IMR-90 (cell line): Measurements from ENCODE around the gene SNX27. TPM values are rescaled to one million over a fixed set of nuclear protein-coding genes. Genes with fewer than 3 reads are reported as not detected.

ENCODE experiments used
- ATAC-seq: fragments of 200-7000 bp; cut with Tn5 transposase; 2 replicates; pipeline ENCODE4 v1.9.1; 2020; ENCODE audit warnings: low read depth, mild to moderate bottlenecking, moderate library complexity
- BruUV-seq: library from RNA; stranded (reverse); fragments of 400-500 nt; replicated peaks from 2 replicates; lab custom pipeline; 2021; lab: Mats Ljungman, UMichigan
- CTCF ChIA-PET: fragments of 300-600 bp; formaldehyde crosslinking; extraction: SDS; loops from one replicate; lab custom pipeline; 2021; ENCODE audit warnings: antibody characterized with exemption; lab: Yijun Ruan, JAX
- POLR2A ChIA-PET: fragments of 300-600 bp; sonication (Branson Sonifier 250); formaldehyde crosslinking; loops from one replicate; lab custom pipeline; 2022; ENCODE audit warnings: antibody characterized with exemption; ENCODE audit not compliant: unreplicated experiment; lab: Charles Lee
- DNase-seq: peaks from one replicate; pipeline ENCODE4 v3.0.0; 2013
- H2AFZ ChIP-seq: replicated peaks from 2 replicates; pipeline ENCODE3; 2013; ENCODE audit warnings: low read length, mild to moderate bottlenecking; ENCODE audit not compliant: poor library complexity
- H2AK5ac ChIP-seq: 2 replicates; pipeline ENCODE4 v1.6.1; 2013; ENCODE audit warnings: low read depth, low read length, inconsistent platforms
- H2AK9ac ChIP-seq: replicated peaks from 2 replicates; pipeline ENCODE3; 2013; ENCODE audit warnings: mild to moderate bottlenecking, low read depth, low read length, moderate library complexity; ENCODE audit not compliant: poor library complexity
- H2BK120ac ChIP-seq: 2 replicates; pipeline ENCODE4 v1.6.1; 2013; ENCODE audit warnings: low read depth, low read length, inconsistent platforms
- H2BK15ac ChIP-seq: 3 replicates; pipeline ENCODE4 v1.6.1; 2013; ENCODE audit warnings: low read depth, low read length, inconsistent platforms
- H2BK20ac ChIP-seq: 2 replicates; pipeline ENCODE4 v1.6.1; 2013; ENCODE audit warnings: low read depth, mild to moderate bottlenecking, inconsistent platforms, low read length, moderate library complexity
- H2BK5ac ChIP-seq: 2 replicates; pipeline ENCODE4 v1.6.1; 2013; ENCODE audit warnings: mild to moderate bottlenecking, low read depth, low read length, inconsistent platforms; ENCODE audit not compliant: poor library complexity, severe bottlenecking
- H3K14ac ChIP-seq: replicated peaks from 2 replicates; pipeline ENCODE4 v1.6.1; 2013; ENCODE audit warnings: low read depth, low read length, inconsistent platforms
- H3K18ac ChIP-seq: 2 replicates; pipeline ENCODE4 v1.6.1; 2013; ENCODE audit warnings: low read depth, low read length, control low read depth
- H3K23ac ChIP-seq: 2 replicates; pipeline ENCODE4 v1.6.1; 2013; ENCODE audit warnings: low read depth, low read length, inconsistent platforms
- H3K27ac ChIP-seq: 2 replicates; pipeline ENCODE4 v1.5.1; 2013; ENCODE audit warnings: mild to moderate bottlenecking, control low read depth, low read length; ENCODE audit not compliant: insufficient read depth
- H3K27me3 ChIP-seq: 2 replicates; pipeline ENCODE4 v1.6.1; 2013; ENCODE audit warnings: low read length; ENCODE audit not compliant: control insufficient read depth, insufficient read depth
- H3K36me3 ChIP-seq: 2 replicates; pipeline ENCODE4 v1.6.1; 2013; ENCODE audit warnings: low read length, mixed read lengths; ENCODE audit not compliant: control insufficient read depth, insufficient read depth
- H3K4ac ChIP-seq: 2 replicates; pipeline ENCODE4 v1.6.1; 2013; ENCODE audit warnings: low read depth, low read length, inconsistent platforms
- H3K4me1 ChIP-seq: 2 replicates; pipeline ENCODE4 v1.6.1; 2013; ENCODE audit warnings: low read length, mixed read lengths; ENCODE audit not compliant: control insufficient read depth, insufficient read depth
- H3K4me2 ChIP-seq: 2 replicates; pipeline ENCODE4 v1.6.1; 2013; ENCODE audit warnings: low read depth, mild to moderate bottlenecking, control low read depth, low read length, moderate library complexity
- H3K4me3 ChIP-seq: 2 replicates; pipeline ENCODE4 v1.5.1; 2013; ENCODE audit warnings: low read depth, mild to moderate bottlenecking, control low read depth, low read length, moderate library complexity; ENCODE audit not compliant: insufficient read depth
- H3K56ac ChIP-seq: 2 replicates; pipeline ENCODE4 v1.6.1; 2013; ENCODE audit warnings: low read length, inconsistent platforms; ENCODE audit not compliant: insufficient read depth; ENCODE audit errors: extremely low read depth
- H3K79me1 ChIP-seq, 2 experiments: 2 replicates each; pipeline ENCODE4 v1.6.1; 2013; ENCODE audit warnings: low read length in 2 of 2, inconsistent platforms in 1 of 2, low read depth in 1 of 2
- H3K9ac ChIP-seq: 2 replicates; pipeline ENCODE4 v1.6.1; 2013; ENCODE audit warnings: low read depth, low read length, control low read depth
- H3K9me1 ChIP-seq: 2 replicates; pipeline ENCODE4 v1.6.1; 2013; ENCODE audit warnings: low read length, inconsistent platforms; ENCODE audit not compliant: insufficient read depth
- H3K9me3 ChIP-seq: 2 replicates; pipeline ENCODE4 v1.6.1; 2013; ENCODE audit warnings: low read length; ENCODE audit not compliant: control insufficient read depth, insufficient read depth
- H4K20me1 ChIP-seq: 2 replicates; pipeline ENCODE4 v1.6.1; 2013; ENCODE audit warnings: low read length, inconsistent platforms; ENCODE audit not compliant: insufficient read depth
- H4K5ac ChIP-seq: 2 replicates; pipeline ENCODE4 v1.6.1; 2013; ENCODE audit warnings: mild to moderate bottlenecking, low read depth, low read length, control low read depth
- H4K8ac ChIP-seq, 2 experiments: 2 replicates each; pipeline ENCODE4 v1.6.1; 2013; ENCODE audit warnings: low read depth in 2 of 2, low read length in 2 of 2, control low read depth in 1 of 2, inconsistent platforms in 1 of 2
- H4K91ac ChIP-seq: 2 replicates; pipeline ENCODE4 v1.6.1; 2013; ENCODE audit warnings: low read depth, low read length, inconsistent platforms; ENCODE audit not compliant: insufficient read depth
- CEBPB ChIP-seq: IDR thresholded peaks from 2 replicates; pipeline ENCODE4 v1.6.1; 2012; ENCODE audit warnings: low read depth, low read length, improper control_type of control experiment
- CHD1 ChIP-seq: IDR thresholded peaks from 2 replicates; pipeline ENCODE4 v1.6.1; 2012; ENCODE audit warnings: low read depth, low read length, improper control_type of control experiment
- CTCF ChIP-seq: conservative IDR thresholded peaks from 2 replicates; pipeline ENCODE4 v1.5.1; 2012; ENCODE audit warnings: mild to moderate bottlenecking, low read depth, low read length, improper control_type of control experiment
- ELK1 ChIP-seq: fragments of 150-350 bp; IDR thresholded peaks from 2 replicates; pipeline ENCODE4 v1.6.1; 2016; ENCODE audit warnings: low read depth, mild to moderate bottlenecking, low read length, moderate library complexity, borderline replicate concordance
- FOS ChIP-seq: fragments of 150-350 bp; IDR thresholded peaks from 2 replicates; pipeline ENCODE4 v1.6.1; 2016; ENCODE audit warnings: low read depth, low read length
- MAFK ChIP-seq: IDR thresholded peaks from 2 replicates; pipeline ENCODE4 v1.6.1; 2012; ENCODE audit warnings: low read depth, low read length, improper control_type of control experiment
- MAZ ChIP-seq: IDR thresholded peaks from 2 replicates; pipeline ENCODE4 v1.6.1; 2012; ENCODE audit warnings: low read depth, mild to moderate bottlenecking, low read length, improper control_type of control experiment, moderate library complexity, borderline replicate concordance
- MXI1 ChIP-seq: IDR thresholded peaks from 2 replicates; pipeline ENCODE4 v1.6.1; 2012; ENCODE audit warnings: low read depth, mild to moderate bottlenecking, low read length, moderate library complexity, borderline replicate concordance
- NFE2L2 ChIP-seq: fragments of 150-350 bp; IDR thresholded peaks from 2 replicates; pipeline ENCODE4 v1.6.1; 2016; ENCODE audit warnings: low read depth, mild to moderate bottlenecking, low read length
- POLR2A ChIP-seq: IDR thresholded peaks from 2 replicates; pipeline ENCODE4 v1.6.1; 2012; ENCODE audit warnings: mild to moderate bottlenecking, low read depth, low read length
- RAD21 ChIP-seq: IDR thresholded peaks from 2 replicates; pipeline ENCODE4 v1.6.1; 2012; ENCODE audit warnings: low read length, improper control_type of control experiment
- RCOR1 ChIP-seq: IDR thresholded peaks from 2 replicates; pipeline ENCODE4 v1.6.1; 2012; ENCODE audit warnings: mild to moderate bottlenecking, low read length, improper control_type of control experiment; ENCODE audit not compliant: insufficient replicate concordance
- RFX5 ChIP-seq: IDR thresholded peaks from 2 replicates; pipeline ENCODE4 v1.8.0; 2012; ENCODE audit warnings: low read depth, mild to moderate bottlenecking, low read length, moderate library complexity
- SMC3 ChIP-seq: fragments of 150-350 bp; IDR thresholded peaks from 2 replicates; pipeline ENCODE4 v1.6.1; 2016; ENCODE audit warnings: low read depth, mild to moderate bottlenecking, antibody characterized with exemption, low read length, moderate library complexity
- USF2 ChIP-seq: fragments of 150-350 bp; IDR thresholded peaks from 2 replicates; pipeline ENCODE4 v1.6.1; 2017; ENCODE audit warnings: mild to moderate bottlenecking, antibody characterized with exemption, low read length, low read depth
- WGBS, 2 experiments: methylation state at CpG; one replicate each; pipeline versions ENCODE4 v1.1.5 to v1.1.7; 2013; ENCODE audit warnings: missing lambda C conversion rate in 2 of 2; ENCODE audit not compliant: insufficient read length in 1 of 2; ENCODE audit errors: extremely low coverage in 2 of 2; 5-methylcytosine and 5-hydroxymethylcytosine counted together
- dilution Hi-C: fragments of 300-500 bp; cut with HindIII; formaldehyde crosslinking; loops from one replicate; pipeline ENCODE4 v1.14.3; 2018; ENCODE audit warnings: low sequenced_read_pairs; ENCODE audit not compliant: unreplicated experiment
- in situ Hi-C: fragments of 300-500 bp; cut with MboI; formaldehyde crosslinking; loops from 3 replicates; pipeline ENCODE4 v1.14.3; 2019; ENCODE audit warnings: low sequenced_read_pairs, inconsistent platforms, mixed read lengths
- intact Hi-C: fragments of 100-400 bp; cut with micrococcal nuclease; formaldehyde crosslinking; loops from 2 replicates; pipeline ENCODE4 v1.10.0; 2022
- polyA plus RNA-seq, 3 experiments: library from polyadenylated mRNA; depleted of rRNA; stranded (reverse); fragments of >200 nt; gene quantifications; 2 replicates each; pipeline ENCODE4 v1.2.3, GENCODE V29; 2012; ENCODE audit warnings: low replicate concordance in 1 of 3
- total RNA-seq: library from RNA; depleted of rRNA; stranded (reverse); fragments of >200 nt; gene quantifications from 2 replicates; pipeline ENCODE4 v1.2.3, GENCODE V29; 2012

SNX27 gene
- total and polyA plus RNA-seq, 2 of the 4 experiments (the other 2 are of a cell fraction): 12.3 to 25.6 TPM

- Histone ChIP-seq H2BK20ac (no peak overlapping the region), H3K36me3 (peaks cover 11% of the 10 kb centered on the region), H2AFZ (no peak overlapping the region), H3K9me1 (no peaks in the 10 kb centered on the region), H2AK5ac (no peak overlapping the region), H3K27ac (no peak overlapping the region), H3K56ac (no peak overlapping the region), H2BK15ac (no peak overlapping the region), H2BK5ac (no peak overlapping the region), H4K5ac (no peak overlapping the region), H2AK9ac (no peak overlapping the region), H3K18ac (no peak overlapping the region), H3K4me3 (no peak overlapping the region), H4K91ac (no peak overlapping the region), H3K4me2 (no peak overlapping the region), H3K9me3 (no peaks in the 10 kb centered on the region), H3K4ac (no peak overlapping the region), H4K8ac (no peak overlapping the region), H3K4me1 (no peaks in the 10 kb centered on the region), H3K14ac (no peak overlapping the region), H3K27me3 (peaks cover 3% of the 10 kb centered on the region; the same call in 1 of the 2 replicates), H3K9ac (no peak overlapping the region), H3K79me1 (no peaks in the 10 kb centered on the region), H3K23ac (no peak overlapping the region), H2BK120ac (no peak overlapping the region), H4K20me1 (no peaks in the 10 kb centered on the region; the same call in 1 of the 2 replicates)
- dilution Hi-C loops (no loop called here), in situ Hi-C loops (no loop called here), intact Hi-C loops (no loop called here)
- WGBS, 2 experiments: 86% methylated on average over 1 of the region's 7 CpGs; no CpG with 5 or more reads in 1 of the 2 experiments
- no peak for DNase-seq
- BruUV-seq: no TSS peak
- ATAC-seq: no peak
- CTCF ChIA-PET: no interaction called here
- TF ChIP-seq NFE2L2: no peak
- no peak for TF ChIP-seq MAFK
- no peak for TF ChIP-seq RCOR1
- TF ChIP-seq MAZ: no peak
- no peak for TF ChIP-seq FOS
- no peak for TF ChIP-seq RFX5
- no peak for TF ChIP-seq CHD1
- TF ChIP-seq CEBPB: no peak
- TF ChIP-seq SMC3: no peak
- no peak for TF ChIP-seq MXI1
- TF ChIP-seq RAD21: no peak
- TF ChIP-seq POLR2A: no peak
- no peak for TF ChIP-seq USF2
- TF ChIP-seq ELK1: no peak
- TF ChIP-seq CTCF: no peak
- POLR2A ChIA-PET: no interaction called here
These were observed 93.3 kb downstream of the SNX27 start for GRCh38 chr1:151705146-151705545.
